ENCODE results near the gene USF3.

- TF ChIP-seq CTCF (IDR thresholded peaks at IDR 0.05; ENCODE audit: insufficient read depth, low read length, poor library complexity, severe bottlenecking): no peak
- TF ChIP-seq EZH2phosphoT487 (conservative IDR thresholded peaks at IDR 0.05; ENCODE audit: low read length): no peak
These were observed 78.7 kb downstream of the USF3 start for GRCh38 chr3:113617726-113618125.

All from SU-DHL-6 (cell line).